H1 (cell line): ENCODE data around the gene BCAM. TPM values are rescaled to one million over a fixed set of nuclear protein-coding genes. Genes with fewer than 3 reads are reported as not detected.

Source experiments
- CTCF ChIA-PET: fragments of 300-600 bp; sonication (Branson Sonifier 250); formaldehyde crosslinking; loops from one replicate; lab custom pipeline; 2021; ENCODE audit not compliant: partially characterized antibody; lab: Charles Lee
- POLR2A ChIA-PET: fragments of 300-600 bp; sonication (Branson Sonifier 250); formaldehyde crosslinking; loops from one replicate; lab custom pipeline; 2021; ENCODE audit warnings: inconsistent platforms; ENCODE audit not compliant: partially characterized antibody; lab: Charles Lee
- DNase-seq, 2 experiments: peaks; one replicate each; pipeline versions ENCODE4 v3.0.0 to v3.0.0-alpha.2; 2010 to 2022; ENCODE audit warnings: low spot score in 2 of 2, low read depth in 1 of 2, mixed read lengths in 1 of 2
- FAIRE-seq: peaks from 2 replicates; lab custom pipeline; 2011; peaks lifted over from hg19 to GRCh38; lab: Jason Lieb, UNC
- H2AFZ ChIP-seq: 2 replicates; pipeline ENCODE4 v1.8.1; 2012; ENCODE audit warnings: low read length, inconsistent platforms
- H2AK5ac ChIP-seq: 2 replicates; pipeline ENCODE4 v1.6.1; 2013; ENCODE audit warnings: low read depth, low read length
- H2BK120ac ChIP-seq: replicated peaks from 2 replicates; pipeline ENCODE3; 2013; ENCODE audit warnings: low read depth, low read length, inconsistent platforms
- H2BK12ac ChIP-seq: 2 replicates; pipeline ENCODE4 v1.6.1; 2013; ENCODE audit warnings: low read depth, low read length
- H2BK15ac ChIP-seq: 2 replicates; pipeline ENCODE4 v1.6.1; 2013; ENCODE audit warnings: low read length
- H2BK20ac ChIP-seq: 2 replicates; pipeline ENCODE4 v1.6.1; 2013; ENCODE audit warnings: low read length
- H2BK5ac ChIP-seq: 2 replicates; pipeline ENCODE4 v1.6.1; 2013; ENCODE audit warnings: low read depth, low read length
- H3K14ac ChIP-seq: 2 replicates; pipeline ENCODE4 v1.6.1; 2013; ENCODE audit warnings: inconsistent platforms; ENCODE audit not compliant: insufficient read length
- H3K18ac ChIP-seq: 2 replicates; pipeline ENCODE4 v1.6.1; 2013; ENCODE audit warnings: low read length; ENCODE audit errors: extremely low read depth
- H3K23ac ChIP-seq: 2 replicates; pipeline ENCODE4 v1.6.1; 2013; ENCODE audit warnings: inconsistent platforms; ENCODE audit not compliant: insufficient read length
- H3K23me2 ChIP-seq: 2 replicates; pipeline ENCODE4 v1.6.1; 2013; ENCODE audit warnings: low read depth, low read length
- H3K27ac ChIP-seq: 2 replicates; pipeline ENCODE4 v1.6.1; 2011; ENCODE audit warnings: low read depth, low read length, inconsistent platforms
- H3K27me3 ChIP-seq, 4 experiments: replicated peaks in 1 of 4; 1 replicate in 1 of 4; 2 replicates in 3 of 4; pipeline versions ENCODE4 v1.6.1 to v1.8.1; 2011 to 2013; ENCODE audit warnings: low read length in 3 of 4, mild to moderate bottlenecking in 3 of 4, inconsistent platforms in 2 of 4, mixed read lengths in 2 of 4, moderate library complexity in 1 of 4; ENCODE audit not compliant: control insufficient read depth in 3 of 4, insufficient read depth in 3 of 4; ENCODE audit errors: extremely low read depth in 1 of 4
- H3K36me3 ChIP-seq, 4 experiments: 2 replicates each; pipeline versions ENCODE4 v1.6.1 to v1.8.1; 2011 to 2013; ENCODE audit warnings: mild to moderate bottlenecking in 4 of 4, low read length in 3 of 4, moderate library complexity in 2 of 4, control low read depth in 1 of 4, inconsistent platforms in 1 of 4; ENCODE audit not compliant: insufficient read depth in 4 of 4, control insufficient read depth in 2 of 4
- H3K4ac ChIP-seq: replicated peaks from 2 replicates; pipeline ENCODE3; 2013; ENCODE audit warnings: low read length, low read depth, mixed read lengths, inconsistent platforms; ENCODE audit not compliant: insufficient read length
- H3K4me1 ChIP-seq, 4 experiments: replicated peaks in 1 of 4; 1 replicate in 1 of 4; 2 replicates in 3 of 4; pipeline versions ENCODE4 v1.6.1 to v1.8.1; 2011 to 2013; ENCODE audit warnings: low read length in 3 of 4, inconsistent platforms in 2 of 4, mixed read lengths in 1 of 4; ENCODE audit not compliant: insufficient read depth in 4 of 4, control insufficient read depth in 3 of 4
- H3K4me2 ChIP-seq, 2 experiments: 2 replicates each; pipeline versions ENCODE4 v1.6.1 to v1.8.1; 2011 to 2013; ENCODE audit warnings: low read depth in 2 of 2, low read length in 2 of 2, control low read depth in 1 of 2, inconsistent platforms in 1 of 2, mild to moderate bottlenecking in 1 of 2; ENCODE audit not compliant: insufficient read depth in 1 of 2
- H3K4me3 ChIP-seq, 4 experiments: fragments of 200-600, 300-600 bp in 1 of 4; sonication (generic), shearing (Covaris generic), sonication (Bioruptor Twin) in 1 of 4; 2 replicates each; pipeline versions ENCODE4 v1.5.1 to v1.8.1; 2011 to 2016; ENCODE audit warnings: low read length in 4 of 4, low read depth in 3 of 4, control low read depth in 2 of 4, inconsistent platforms in 2 of 4, mild to moderate bottlenecking in 2 of 4, mixed read lengths in 1 of 4, moderate library complexity in 1 of 4; ENCODE audit not compliant: insufficient read depth in 2 of 4; ENCODE audit errors: extremely low read depth in 1 of 4
- H3K56ac ChIP-seq: replicated peaks from 2 replicates; pipeline ENCODE3; 2013; ENCODE audit warnings: low read depth, mild to moderate bottlenecking, mixed read lengths, low read length, inconsistent platforms; ENCODE audit not compliant: insufficient read length
- H3K79me1 ChIP-seq: 2 replicates; pipeline ENCODE4 v1.6.1; 2013; ENCODE audit warnings: low read depth, low read length, control low read depth
- H3K79me2 ChIP-seq, 2 experiments: 2 replicates each; pipeline versions ENCODE4 v1.6.1 to v1.8.1; 2012 to 2013; ENCODE audit warnings: low read length in 2 of 2, mild to moderate bottlenecking in 2 of 2, inconsistent platforms in 1 of 2; ENCODE audit not compliant: insufficient read depth in 2 of 2, control insufficient read depth in 1 of 2
- H3K9ac ChIP-seq, 4 experiments: replicated peaks in 1 of 4; 1 replicate in 1 of 4; 2 replicates in 3 of 4; pipeline versions ENCODE4 v1.6.1 to v1.8.1; 2011 to 2013; ENCODE audit warnings: low read depth in 3 of 4, low read length in 3 of 4, control low read depth in 2 of 4, mild to moderate bottlenecking in 2 of 4, moderate library complexity in 2 of 4, inconsistent platforms in 1 of 4; ENCODE audit errors: extremely low read depth in 1 of 4
- H3K9me3 ChIP-seq, 2 experiments: 2 replicates each; pipeline versions ENCODE4 v1.6.1 to v1.8.1; 2012 to 2013; ENCODE audit warnings: mild to moderate bottlenecking in 2 of 2, moderate library complexity in 2 of 2, control low read depth in 1 of 2, inconsistent platforms in 1 of 2, low read depth in 1 of 2, low read length in 1 of 2, mixed read lengths in 1 of 2; ENCODE audit not compliant: insufficient read depth in 2 of 2
- H4K20me1 ChIP-seq, 2 experiments: replicated peaks in 1 of 2; 2 replicates each; pipeline versions ENCODE3 to v1.8.1; 2011 to 2013; ENCODE audit warnings: inconsistent platforms in 2 of 2, low read length in 2 of 2, mild to moderate bottlenecking in 1 of 2; ENCODE audit not compliant: insufficient read depth in 2 of 2, control insufficient read depth in 1 of 2
- H4K5ac ChIP-seq: 2 replicates; pipeline ENCODE4 v1.6.1; 2013; ENCODE audit warnings: low read length, low read depth, mixed read lengths, inconsistent platforms; ENCODE audit not compliant: insufficient read length
- H4K8ac ChIP-seq: 2 replicates; pipeline ENCODE4 v1.8.0; 2013; ENCODE audit warnings: mild to moderate bottlenecking, moderate library complexity, low read length, inconsistent platforms; ENCODE audit not compliant: insufficient read depth; ENCODE audit errors: extremely low read depth
- H4K91ac ChIP-seq: replicated peaks from 2 replicates; pipeline ENCODE3; 2013; ENCODE audit warnings: low read length, mixed read lengths, inconsistent platforms; ENCODE audit not compliant: insufficient read length
- CBX8 ChIP-seq: fragments of 300-800, 300-1000 bp; sonication (generic); IDR thresholded peaks from 2 replicates; pipeline ENCODE4 v1.7.1; 2016; ENCODE audit warnings: low read depth, low read length, borderline replicate concordance
- CREB1 ChIP-seq: IDR thresholded peaks from 2 replicates; pipeline ENCODE4 v1.6.1; 2012; ENCODE audit warnings: inconsistent platforms
- FOSL1 ChIP-seq: IDR thresholded peaks from 2 replicates; pipeline ENCODE4 v1.6.1; 2011; ENCODE audit warnings: mild to moderate bottlenecking, low read depth, low read length, moderate library complexity; ENCODE audit not compliant: insufficient read depth
- HDAC6 ChIP-seq: IDR thresholded peaks from one replicate; pipeline ENCODE4 v1.7.1; 2012; ENCODE audit warnings: low read depth, mild to moderate bottlenecking, inconsistent platforms, low read length, moderate library complexity
- JUN ChIP-seq: IDR thresholded peaks from 2 replicates; pipeline ENCODE4 v1.6.1; 2011; ENCODE audit warnings: low read depth, mild to moderate bottlenecking, improper control_type of control experiment, low read length
- KDM4A ChIP-seq: IDR thresholded peaks from one replicate; pipeline ENCODE4 v1.7.1; 2012; ENCODE audit warnings: low read depth, mild to moderate bottlenecking, moderate library complexity, low read length, inconsistent platforms; ENCODE audit not compliant: severe bottlenecking
- POLR2AphosphoS5 ChIP-seq: IDR thresholded peaks from 2 replicates; pipeline ENCODE4 v1.6.1; 2011; ENCODE audit warnings: low read depth, low read length
- RFX5 ChIP-seq: IDR thresholded peaks from 2 replicates; pipeline ENCODE4 v1.6.1; 2011; ENCODE audit warnings: low read depth, low read length, improper control_type of control experiment, borderline replicate concordance
- SIRT6 ChIP-seq: IDR thresholded peaks from one replicate; pipeline ENCODE4 v1.7.1; 2012; ENCODE audit warnings: low read length, inconsistent platforms
- WGBS, 2 experiments: shearing (Covaris generic) in 1 of 2; methylation state at CpG; one replicate each; pipeline versions ENCODE4 v1.1.6 to v1.1.7; 2013 to 2015; ENCODE audit warnings: low lambda C conversion rate in 2 of 2, mixed read lengths in 2 of 2, inconsistent platforms in 1 of 2, low coverage in 1 of 2, missing lambda C conversion rate in 1 of 2; ENCODE audit not compliant: insufficient replicate concordance in 2 of 2, insufficient coverage in 1 of 2, insufficient read length in 1 of 2; ENCODE audit errors: extremely low coverage in 1 of 2, missing lambda C conversion rate in 1 of 2; 5-methylcytosine and 5-hydroxymethylcytosine counted together
- polyA plus RNA-seq, 7 experiments: library from polyadenylated mRNA; depleted of rRNA in 3 of 7; stranded (reverse) in 5 of 7; unstranded in 2 of 7; fragments of >200 nt in 5 of 7; fragments of 200-250 nt in 2 of 7; gene quantifications; 1 replicate in 5 of 7; 2 replicates in 1 of 7; 4 replicates in 1 of 7; pipeline versions ENCODE4 v1.2.1 to v1.2.3, GENCODE V29; 2011 to 2013; ENCODE audit warnings: missing spikeins in 2 of 7, mixed read lengths in 2 of 7
- total RNA-seq: library from RNA; stranded (reverse); fragmentation: NEBNext Ultra II Directional; extraction: Animal tissue kit (Norgen Biotek cat#: 25700); gene quantifications from 2 replicates; pipeline ENCODE4 v1.2.1, GENCODE V29; 2021
- TF ChIP-seq, protein P1 (sequence below): IDR thresholded peaks from 2 replicates; pipeline ENCODE4 v1.6.1; 2011; ENCODE audit warnings: low read depth, mild to moderate bottlenecking, low read length; ENCODE audit not compliant: insufficient read depth
- TF ChIP-seq, protein P2 (sequence below): IDR thresholded peaks from 2 replicates; pipeline ENCODE4 v1.6.1; 2012; ENCODE audit warnings: low read length, inconsistent platforms

BCAM gene
- total and polyA plus RNA-seq, 2 of the 8 experiments (the other 6 are each of a cell fraction or from before 2014, with no cell fraction given) = 32.5 to 81.4 TPM

DNA sequence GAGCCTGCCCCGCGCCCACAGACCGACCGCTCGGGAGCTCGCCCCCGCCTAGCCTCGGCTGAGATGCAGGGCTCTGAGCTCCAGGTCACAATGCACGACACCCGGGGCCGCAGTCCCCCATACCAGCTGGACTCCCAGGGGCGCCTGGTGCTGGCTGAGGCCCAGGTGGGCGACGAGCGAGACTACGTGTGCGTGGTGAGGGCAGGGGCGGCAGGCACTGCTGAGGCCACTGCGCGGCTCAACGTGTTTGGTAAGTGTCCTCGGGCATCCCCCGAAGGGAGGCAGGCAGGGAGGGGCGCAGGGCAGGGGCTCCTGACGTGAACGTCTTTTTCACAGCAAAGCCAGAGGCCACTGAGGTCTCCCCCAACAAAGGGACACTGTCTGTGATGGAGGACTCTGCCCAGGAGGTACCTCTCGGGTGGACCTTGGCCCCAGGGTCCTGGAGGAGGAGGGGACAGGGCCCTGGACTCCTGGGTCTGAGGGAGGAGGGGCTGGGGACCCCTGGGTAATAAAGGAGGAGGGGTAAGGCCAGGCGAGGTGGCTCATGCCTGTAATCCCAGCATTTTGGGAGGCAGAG lies 3.3 kb downstream of the BCAM start:
- Histone ChIP-seq H3K9ac (no peak overlapping the region), H4K20me1 (peaks cover 5 to 12% of the 10 kb centered on the region in 2 experiments), H3K27ac (no peak overlapping the region), H3K23me2 (peaks cover 5% of the 10 kb centered on the region; the same call in 1 of the 2 replicates), H2BK20ac (no peak overlapping the region), H3K27me3 (peaks cover 0 to 2% (median under 1%) of the 10 kb centered on the region in 4 experiments; a peak in 3 of 7 replicates), H2BK12ac (no peak overlapping the region), H4K91ac (no peak overlapping the region), H2AK5ac (no peak overlapping the region), H3K18ac (no peak overlapping the region), H3K56ac (no peak overlapping the region), H3K14ac (no peak overlapping the region), H4K8ac (no peak overlapping the region; the same call in 1 of the 2 replicates), H3K9me3 (no peaks in the 10 kb centered on the region), H3K79me2 (no peaks in the 10 kb centered on the region), H2BK5ac (no peak overlapping the region), H2BK120ac (no peak overlapping the region), H3K36me3 (peaks cover 9 to 30% (median 21%) of the 10 kb centered on the region in 4 experiments; a peak in 5 of 8 replicates), H3K4me1 (peaks cover 4 to 30% (median 18%) of the 10 kb centered on the region in 4 experiments), H2BK15ac (no peak overlapping the region), H3K4ac (no peak overlapping the region), H3K23ac (no peak overlapping the region), H3K4me3 (no peak overlapping the region), H3K79me1 (peaks cover 2% of the 10 kb centered on the region; the same call in 1 of the 2 replicates), H4K5ac (no peak overlapping the region), H2AFZ (no peak overlapping the region), H3K4me2 (no peak overlapping the region)
- DNase-seq (no peak), FAIRE-seq (no peak)
- ChIA-PET CTCF (interaction anchor here (0.7 to 2.0 kb wide), 9 partner anchors 9 to 90 kb away, joined by 3 to 17 read pairs (median 3); partner anchors contain the start of gene NECTIN2), POLR2A (interaction anchor here (0.6 to 6.0 kb wide), 3 partner anchors 10 to 134 kb away, joined by 3 to 37 read pairs (median 5); no protein-coding TSS in a partner anchor)
- 95% methylated on average over 28 of the region's 28 CpGs; no CpG with 5 or more reads in 1 of the 2 experiments for WGBS, 2 experiments
- TF ChIP-seq, protein P1, sequence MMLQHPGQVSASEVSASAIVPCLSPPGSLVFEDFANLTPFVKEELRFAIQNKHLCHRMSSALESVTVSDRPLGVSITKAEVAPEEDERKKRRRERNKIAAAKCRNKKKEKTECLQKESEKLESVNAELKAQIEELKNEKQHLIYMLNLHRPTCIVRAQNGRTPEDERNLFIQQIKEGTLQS = no peak
- TF ChIP-seq RFX5 = no peak
- no peak for TF ChIP-seq POLR2AphosphoS5
- TF ChIP-seq SIRT6 = no peak
- TF ChIP-seq CREB1 = no peak
- TF ChIP-seq KDM4A = no peak
- TF ChIP-seq JUN = no peak
- no peak for TF ChIP-seq HDAC6
- no peak for TF ChIP-seq CBX8
- TF ChIP-seq FOSL1 = no peak
- TF ChIP-seq, protein P2, sequence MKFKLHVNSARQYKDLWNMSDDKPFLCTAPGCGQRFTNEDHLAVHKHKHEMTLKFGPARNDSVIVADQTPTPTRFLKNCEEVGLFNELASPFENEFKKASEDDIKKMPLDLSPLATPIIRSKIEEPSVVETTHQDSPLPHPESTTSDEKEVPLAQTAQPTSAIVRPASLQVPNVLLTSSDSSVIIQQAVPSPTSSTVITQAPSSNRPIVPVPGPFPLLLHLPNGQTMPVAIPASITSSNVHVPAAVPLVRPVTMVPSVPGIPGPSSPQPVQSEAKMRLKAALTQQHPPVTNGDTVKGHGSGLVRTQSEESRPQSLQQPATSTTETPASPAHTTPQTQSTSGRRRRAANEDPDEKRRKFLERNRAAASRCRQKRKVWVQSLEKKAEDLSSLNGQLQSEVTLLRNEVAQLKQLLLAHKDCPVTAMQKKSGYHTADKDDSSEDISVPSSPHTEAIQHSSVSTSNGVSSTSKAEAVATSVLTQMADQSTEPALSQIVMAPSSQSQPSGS = no peak
